NB4 (cell line): ENCODE measurements around the gene PC.

Experiments
- DNase-seq: peaks from one replicate; pipeline ENCODE4 v3.0.0; 2010; ENCODE audit warnings: low read depth
- H3K4me3 ChIP-seq: one replicate; pipeline ENCODE4 v1.5.1; 2011; ENCODE audit warnings: mild to moderate bottlenecking, low read depth, low read length, moderate library complexity
- CTCF ChIP-seq: IDR thresholded peaks from one replicate; pipeline ENCODE4 v1.5.1; 2012; ENCODE audit warnings: low read depth, low read length
- MAX ChIP-seq: IDR thresholded peaks from 2 replicates; pipeline ENCODE4 v1.6.1; 2011; ENCODE audit warnings: low read depth, low read length
- MYC ChIP-seq: IDR thresholded peaks from 2 replicates; pipeline ENCODE4 v1.6.1; 2011; ENCODE audit warnings: low read depth, low read length
- POLR2A ChIP-seq: IDR thresholded peaks from 2 replicates; pipeline ENCODE4 v1.6.1; 2011; ENCODE audit warnings: mild to moderate bottlenecking; ENCODE audit not compliant: insufficient read length; ENCODE audit errors: extremely low read depth

PC gene

GRCh38 chr11:66881927-66882452 lies 76.2 kb downstream of the PC start:
- no peak for DNase-seq
- no peak for TF ChIP-seq CTCF
- TF ChIP-seq MAX = no peak
- TF ChIP-seq POLR2A = no peak
- no peak for TF ChIP-seq MYC
- H3K4me3 ChIP-seq = no peak overlapping the region

GRCh38 chr11:66881451-66881835 lies 76.7 kb downstream of the PC start:
- TF ChIP-seq POLR2A (no peak), CTCF (no peak), MYC (no peak), MAX (no peak)
- no peak overlapping the region for H3K4me3 ChIP-seq
- no peak for DNase-seq

GRCh38 chr11:66880496-66881450 lies 77.4 kb downstream of the PC start:
- DNase-seq = no peak
- no peak overlapping the region for H3K4me3 ChIP-seq

GRCh38 chr11:66879999-66880398 lies 78.2 kb downstream of the PC start:
- no peak for TF ChIP-seq MYC
- TF ChIP-seq MAX = no peak
- no peak for TF ChIP-seq POLR2A
- no peak for TF ChIP-seq CTCF
- H3K4me3 ChIP-seq = no peak overlapping the region
- no peak for DNase-seq

More at GRCh38 chr11:66880496-66881450, 77.4 kb downstream of the PC start:
- TF ChIP-seq MAX (no peak), POLR2A (no peak), CTCF (no peak), MYC (no peak)

GRCh38 chr11:66879583-66879982 lies 78.6 kb downstream of the PC start:
- DNase-seq = no peak
- no peak overlapping the region for H3K4me3 ChIP-seq
- no peak for TF ChIP-seq MYC
- TF ChIP-seq POLR2A = no peak
- no peak for TF ChIP-seq CTCF
- no peak for TF ChIP-seq MAX
